A549 (cell line): ENCODE data around the gene MORN1. TPM values are rescaled to one million over a fixed set of nuclear protein-coding genes. Genes with fewer than 3 reads are reported as not detected.
A peak's percentile ranks its signal among the peaks of the same experiment; 100 is the strongest.

Experiments
- ATAC-seq, 2 experiments: fragments of 200-7000 bp in 1 of 2; fragments of >200 bp in 1 of 2; cut with Nextera tagmentation in 1 of 2; cut with Tn5 transposase in 1 of 2; 3 replicates each; pipeline versions ENCODE4 v1.8.0 to v1.9.1; 2018 to 2020; ENCODE audit warnings: mild to moderate bottlenecking in 1 of 2, moderate library complexity in 1 of 2
- CTCF ChIA-PET: fragments of 300-600 bp; sonication (Branson Sonifier 250); formaldehyde crosslinking; extraction: SDS; loops from one replicate; lab custom pipeline; 2021; ENCODE audit warnings: antibody characterized with exemption, inconsistent platforms; lab: Yijun Ruan, JAX
- POLR2A ChIA-PET: fragments of 350-600 bp; formaldehyde crosslinking; extraction: SDS; loops from one replicate; lab custom pipeline; 2021; ENCODE audit warnings: antibody characterized with exemption, inconsistent platforms; lab: Yijun Ruan, JAX
- DNase-seq, 2 experiments: peaks; one replicate each; pipeline versions ENCODE4 v3.0.0 to v3.0.0-alpha.2; 2011 to 2016; ENCODE audit warnings: low read depth in 1 of 2, low spot score in 1 of 2
- FAIRE-seq: peaks from 2 replicates; lab custom pipeline; 2011; peaks lifted over from hg19 to GRCh38; lab: Jason Lieb, UNC
- H3K27ac ChIP-seq, 2 experiments: fragments of >200 bp; sonication (Bioruptor Twin); formaldehyde crosslinking; 3 replicates each; pipeline ENCODE4 v1.5.1; 2016 to 2017
- H3K4me1 ChIP-seq: fragments of >200 bp; sonication (Bioruptor Twin); formaldehyde crosslinking; 3 replicates; pipeline ENCODE4 v1.6.1; 2016
- H3K4me2 ChIP-seq: fragments of >200 bp; sonication (Bioruptor Twin); formaldehyde crosslinking; 3 replicates; pipeline ENCODE4 v1.6.1; 2016
- H3K4me3 ChIP-seq: fragments of >200 bp; sonication (Bioruptor Twin); formaldehyde crosslinking; 3 replicates; pipeline ENCODE4 v1.5.1; 2016
- H3K9me3 ChIP-seq: fragments of >200 bp; sonication (Bioruptor Twin); formaldehyde crosslinking; 3 replicates; pipeline ENCODE4 v1.6.1; 2016
- CEBPB ChIP-seq, 2 experiments: fragments of >200 bp in 1 of 2; sonication (Bioruptor Twin) in 1 of 2; formaldehyde crosslinking in 1 of 2; IDR thresholded peaks; 2 replicates each; pipeline ENCODE4 v1.6.1; 2012 to 2016
- CHD2 ChIP-seq: fragments of 150-350 bp; IDR thresholded peaks from 2 replicates; pipeline ENCODE4 v1.6.1; 2014; ENCODE audit warnings: low read length; ENCODE audit not compliant: partially characterized antibody
- CHD4 ChIP-seq: fragments of 200-600 bp; sonication (generic); IDR thresholded peaks from 2 replicates; pipeline ENCODE4 v1.6.1; 2016; ENCODE audit warnings: antibody characterized with exemption, mild to moderate bottlenecking, borderline replicate concordance
- FOSL2 ChIP-seq, 2 experiments: fragments of 450-650 bp in 1 of 2; fragments of >200 bp in 1 of 2; sonication (Bioruptor Twin) in 1 of 2; formaldehyde crosslinking; IDR thresholded peaks; 2 replicates each; pipeline versions ENCODE4 v1.5.0 to v1.6.1; 2016 to 2020; ENCODE audit warnings: mild to moderate bottlenecking in 1 of 2, moderate library complexity in 1 of 2
- HDAC2 ChIP-seq: fragments of 200-600 bp; sonication (generic); IDR thresholded peaks from 2 replicates; pipeline ENCODE4 v1.6.1; 2016
- HEYL ChIP-seq: fragments of 250-450 bp; sonication (Bioruptor Pico); IDR thresholded peaks from 2 replicates; pipeline ENCODE4 v1.8.0; 2021; ENCODE audit warnings: mild to moderate bottlenecking, moderate library complexity
- HOXA7 ChIP-seq: fragments of 250-450 bp; sonication (Bioruptor Pico); IDR thresholded peaks from 2 replicates; pipeline ENCODE4 v1.5.0; 2020; ENCODE audit warnings: mild to moderate bottlenecking, moderate library complexity
- HOXB5 ChIP-seq: fragments of 250-450 bp; sonication (Bioruptor Pico); IDR thresholded peaks from 2 replicates; pipeline ENCODE4 v1.5.0; 2020; ENCODE audit warnings: mild to moderate bottlenecking, moderate library complexity
- KDM1A ChIP-seq: fragments of 200-600 bp; sonication (generic); IDR thresholded peaks from 2 replicates; pipeline ENCODE4 v1.6.1; 2016; ENCODE audit warnings: low read depth, mild to moderate bottlenecking
- NPAS2 ChIP-seq: fragments of 250-450 bp; sonication (Bioruptor Pico); IDR thresholded peaks from 2 replicates; pipeline ENCODE4 v1.8.0; 2022; ENCODE audit warnings: mild to moderate bottlenecking, moderate library complexity, borderline replicate concordance
- PHF8 ChIP-seq: fragments of 200-600 bp; sonication (generic); IDR thresholded peaks from 2 replicates; pipeline ENCODE4 v1.6.1; 2016; ENCODE audit warnings: low read depth, mild to moderate bottlenecking, antibody characterized with exemption, moderate library complexity, borderline replicate concordance
- POLR2AphosphoS2 ChIP-seq: conservative IDR thresholded peaks from 2 replicates; pipeline ENCODE4 v1.6.1; 2012; ENCODE audit warnings: low read length, improper control_type of control experiment, inconsistent platforms
- RAD21 ChIP-seq, 2 experiments: fragments of >200 bp in 1 of 2; sonication (Bioruptor Twin) in 1 of 2; formaldehyde crosslinking in 1 of 2; IDR thresholded peaks in 1 of 2; conservative IDR thresholded peaks in 1 of 2; 2 replicates in 1 of 2; 3 replicates in 1 of 2; pipeline ENCODE4 v1.6.1; 2012 to 2018; ENCODE audit warnings: inconsistent platforms in 1 of 2
- RNF2 ChIP-seq: fragments of 200-600 bp; sonication (generic); IDR thresholded peaks from 2 replicates; pipeline ENCODE4 v1.6.1; 2016; ENCODE audit warnings: low read depth, mild to moderate bottlenecking, antibody characterized with exemption, moderate library complexity, borderline replicate concordance
- TP53 ChIP-seq: fragments of 250-450 bp; sonication (Bioruptor Pico); IDR thresholded peaks from 2 replicates; pipeline ENCODE4 v1.5.0; 2021; ENCODE audit warnings: mild to moderate bottlenecking, moderate library complexity
- ZC3H11A ChIP-seq: fragments of 450-650 bp; IDR thresholded peaks from 2 replicates; pipeline ENCODE4 v1.6.1; 2014; ENCODE audit warnings: antibody characterized with exemption, mild to moderate bottlenecking
- ZNF302 ChIP-seq: fragments of 250-450 bp; sonication (Bioruptor Pico); IDR thresholded peaks from 2 replicates; pipeline ENCODE4 v1.9.0; 2021; ENCODE audit warnings: inconsistent platforms, mild to moderate bottlenecking, moderate library complexity
- ZSCAN20 ChIP-seq: fragments of 250-450 bp; sonication (Bioruptor Pico); IDR thresholded peaks from 2 replicates; pipeline ENCODE4 v1.8.0; 2022; ENCODE audit warnings: mild to moderate bottlenecking, moderate library complexity
- WGBS: methylation state at CpG from one replicate; pipeline ENCODE4 v1.1.6; 2017; ENCODE audit errors: missing lambda C conversion rate; 5-methylcytosine and 5-hydroxymethylcytosine counted together
- polyA plus RNA-seq, 4 experiments: library from polyadenylated mRNA; depleted of rRNA in 3 of 4; stranded (reverse); fragments of >200 nt; fragmentation: RNase III in 1 of 4; extraction: RNeasy Plus Mini Kit Qiagen cat#74134 plus additional on column Dnase treatment in 1 of 4; gene quantifications; 2 replicates in 3 of 4; 3 replicates in 1 of 4; pipeline ENCODE4 v1.2.3, GENCODE V29; 2011 to 2017
- TF ChIP-seq, protein P1 (sequence below): fragments of 150-350 bp; IDR thresholded peaks from 2 replicates; pipeline ENCODE4 v1.6.1; 2014; ENCODE audit warnings: low read depth, mild to moderate bottlenecking, low read length
- TF ChIP-seq, protein P2 (sequence below): fragments of 250-450 bp; sonication (Bioruptor Pico); IDR thresholded peaks from 2 replicates; pipeline ENCODE4 v1.5.0; 2021; ENCODE audit warnings: mild to moderate bottlenecking, moderate library complexity, borderline replicate concordance
- TF ChIP-seq, protein P3 (sequence below): fragments of 250-450 bp; sonication (Bioruptor Pico); IDR thresholded peaks from 2 replicates; pipeline ENCODE4 v1.5.0; 2020; ENCODE audit warnings: low read depth, mild to moderate bottlenecking, moderate library complexity
- TF ChIP-seq, protein P4 (sequence below): fragments of 200-600 bp; sonication (generic); IDR thresholded peaks from 2 replicates; pipeline ENCODE4 v1.6.1; 2016; ENCODE audit warnings: antibody characterized with exemption, mild to moderate bottlenecking, moderate library complexity
- TF ChIP-seq, protein P5 (sequence below): fragments of 450-650 bp; IDR thresholded peaks from 2 replicates; pipeline ENCODE4 v1.6.1; 2014; ENCODE audit warnings: antibody characterized with exemption

MORN1 gene
- polyA plus RNA-seq, 2 of the 4 experiments (the other 2 are of a cell fraction), result 6.9 to 8.9 TPM

DNA sequence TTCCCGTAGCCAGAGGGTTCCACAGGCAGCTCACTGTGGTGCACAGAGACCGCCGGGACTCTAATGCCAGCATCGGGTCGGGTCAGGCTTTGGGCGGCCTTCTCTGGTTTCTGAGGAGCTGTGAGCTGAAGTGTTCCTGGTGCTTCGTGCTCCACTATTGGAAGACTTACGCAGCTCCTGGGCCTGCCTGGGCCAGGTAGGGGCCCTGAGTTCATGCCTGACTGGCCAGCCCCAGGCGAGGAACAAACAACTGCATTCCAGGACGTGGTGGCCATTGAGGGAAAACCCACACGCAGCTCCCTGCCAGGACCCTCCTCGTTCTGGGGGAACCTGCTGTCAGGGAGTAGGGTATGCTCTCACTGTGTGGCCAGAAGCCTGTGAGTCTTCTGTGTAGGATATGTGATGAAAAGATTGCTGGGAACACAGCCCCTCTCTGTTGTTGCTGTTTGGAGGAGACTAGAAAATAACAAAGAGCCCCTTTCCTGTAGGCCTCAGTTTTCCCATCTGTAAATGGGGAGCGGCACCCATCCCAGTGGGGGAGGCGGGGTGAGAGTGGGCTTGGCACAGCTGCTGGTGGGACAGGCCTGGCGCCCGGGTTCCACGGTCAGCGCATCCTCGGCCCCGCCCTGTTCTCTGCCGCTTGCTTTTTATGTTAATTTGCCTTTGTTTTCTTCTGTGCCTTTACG is 8.7 kb upstream of the MORN1 start:
- no peaks in the 10 kb centered on the region for H3K4me1 ChIP-seq
- WGBS, result 87% methylated on average over 16 of the region's 22 CpGs
- no peak for FAIRE-seq
- no peak overlapping the region for H3K27ac ChIP-seq
- ChIA-PET CTCF (no interaction called here), POLR2A (no interaction called here)
- no peak overlapping the region for H3K4me3 ChIP-seq
- TF ChIP-seq ZSCAN20 (no peak), CEBPB (IDR thresholded peaks at IDR 0.05) (no peak), HDAC2 (no peak), ZNF302 (CRISPR knock-in tag) (no peak), KDM1A (0 out of 2 replicates have a peak, but pooled peaks have one; percentile 57)
- no peak for DNase-seq
- H3K9me3 ChIP-seq, result no peaks in the 10 kb centered on the region
- no peak for ATAC-seq
- no peak overlapping the region for H3K4me2 ChIP-seq

DNA sequence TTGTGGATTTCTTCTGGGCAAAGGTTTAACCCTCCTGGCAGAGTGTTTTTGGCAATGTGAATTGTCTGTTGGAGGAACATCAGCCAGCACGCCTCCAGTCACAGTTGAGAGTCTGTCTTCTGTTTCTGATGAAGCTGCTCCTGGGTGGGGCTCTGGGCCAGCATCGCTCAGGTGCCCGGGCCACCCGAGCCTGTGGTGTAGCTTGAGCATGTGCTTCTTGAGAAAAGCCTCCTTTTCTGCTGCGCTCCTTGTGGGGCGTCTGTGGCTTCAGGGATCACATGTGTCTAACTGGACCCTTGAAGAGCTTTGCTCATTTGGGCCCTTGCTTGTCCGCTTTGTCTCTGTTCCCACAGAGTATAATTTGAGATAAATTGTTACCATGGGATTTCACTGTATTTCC is 7.5 kb upstream of the MORN1 start:
- ChIA-PET CTCF (no interaction called here), POLR2A (no interaction called here)
- H3K4me2 ChIP-seq, result no peak overlapping the region
- FAIRE-seq (no peak), DNase-seq (no peak), ATAC-seq (no peak)
- H3K9me3 ChIP-seq, result no peaks in the 10 kb centered on the region
- H3K4me1 ChIP-seq, result peaks cover 3% of the 10 kb centered on the region; the same call in 1 of the 3 replicates
- 96% methylated on average over 6 of the region's 7 CpGs for WGBS
- no peak overlapping the region for H3K27ac ChIP-seq
- no peak overlapping the region for H3K4me3 ChIP-seq
- TF ChIP-seq, protein P1, sequence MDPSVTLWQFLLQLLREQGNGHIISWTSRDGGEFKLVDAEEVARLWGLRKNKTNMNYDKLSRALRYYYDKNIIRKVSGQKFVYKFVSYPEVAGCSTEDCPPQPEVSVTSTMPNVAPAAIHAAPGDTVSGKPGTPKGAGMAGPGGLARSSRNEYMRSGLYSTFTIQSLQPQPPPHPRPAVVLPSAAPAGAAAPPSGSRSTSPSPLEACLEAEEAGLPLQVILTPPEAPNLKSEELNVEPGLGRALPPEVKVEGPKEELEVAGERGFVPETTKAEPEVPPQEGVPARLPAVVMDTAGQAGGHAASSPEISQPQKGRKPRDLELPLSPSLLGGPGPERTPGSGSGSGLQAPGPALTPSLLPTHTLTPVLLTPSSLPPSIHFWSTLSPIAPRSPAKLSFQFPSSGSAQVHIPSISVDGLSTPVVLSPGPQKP, result no peak
- TF ChIP-seq NPAS2, result no peak
- no peak for TF ChIP-seq HOXB5 (CRISPR knock-in tag)
- TF ChIP-seq CHD4, result no peak
- TF ChIP-seq FOSL2 (IDR thresholded peaks at IDR 0.05), result no peak
- TF ChIP-seq FOSL2 (CRISPR knock-in tag; IDR thresholded peaks at IDR 0.05), result no peak
- no peak for TF ChIP-seq ZC3H11A
- TF ChIP-seq HOXA7 (CRISPR knock-in tag), result no peak
- TF ChIP-seq, protein P2, sequence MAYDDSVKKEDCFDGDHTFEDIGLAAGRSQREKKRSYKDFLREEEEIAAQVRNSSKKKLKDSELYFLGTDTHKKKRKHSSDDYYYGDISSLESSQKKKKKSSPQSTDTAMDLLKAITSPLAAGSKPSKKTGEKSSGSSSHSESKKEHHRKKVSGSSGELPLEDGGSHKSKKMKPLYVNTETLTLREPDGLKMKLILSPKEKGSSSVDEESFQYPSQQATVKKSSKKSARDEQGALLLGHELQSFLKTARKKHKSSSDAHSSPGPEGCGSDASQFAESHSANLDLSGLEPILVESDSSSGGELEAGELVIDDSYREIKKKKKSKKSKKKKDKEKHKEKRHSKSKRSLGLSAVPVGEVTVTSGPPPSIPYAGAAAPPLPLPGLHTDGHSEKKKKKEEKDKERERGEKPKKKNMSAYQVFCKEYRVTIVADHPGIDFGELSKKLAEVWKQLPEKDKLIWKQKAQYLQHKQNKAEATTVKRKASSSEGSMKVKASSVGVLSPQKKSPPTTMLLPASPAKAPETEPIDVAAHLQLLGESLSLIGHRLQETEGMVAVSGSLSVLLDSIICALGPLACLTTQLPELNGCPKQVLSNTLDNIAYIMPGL (CRISPR knock-in tag), result no peak
- TF ChIP-seq RNF2, result no peak
- no peak for TF ChIP-seq CHD2

DNA sequence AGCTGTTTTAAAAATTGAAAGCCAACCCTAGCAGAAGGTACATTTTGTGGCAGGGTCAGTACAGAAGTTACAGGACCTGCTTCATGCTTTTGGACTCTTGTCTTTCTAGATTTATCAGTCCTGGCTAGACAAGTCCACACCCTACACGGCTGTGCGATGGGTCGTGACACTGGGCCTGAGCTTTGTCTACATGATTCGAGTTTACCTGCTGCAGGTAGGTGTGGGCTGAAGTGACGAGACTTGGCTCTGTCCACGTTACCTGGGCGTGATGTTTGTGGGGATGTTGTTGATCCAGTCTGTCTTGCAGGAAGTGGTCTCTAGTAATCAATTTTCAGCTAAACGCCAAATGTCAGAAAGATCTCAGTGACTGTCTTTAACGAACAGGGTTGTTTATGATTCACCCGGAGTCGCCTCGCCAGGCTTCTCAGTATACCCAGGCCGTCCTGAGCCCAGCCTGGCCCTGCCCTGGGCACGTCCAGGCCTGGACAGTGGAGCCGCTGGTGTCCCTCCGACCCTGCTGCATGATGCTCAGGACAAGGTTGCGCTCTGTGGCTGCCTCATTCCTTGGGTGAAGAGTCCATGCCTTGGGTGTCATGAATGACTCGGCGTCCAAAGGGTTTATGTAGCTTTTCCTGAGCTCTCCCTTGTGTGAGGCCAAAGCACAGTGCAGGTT is 5.8 kb upstream of the MORN1 start:
- ChIA-PET CTCF (interaction anchor here (1.0 to 2.3 kb wide), 3 partner anchors 10 to 150 kb away, joined by 3 to 8 read pairs (median 6); no protein-coding TSS in a partner anchor), POLR2A (no interaction called here)
- no peak for FAIRE-seq
- Histone ChIP-seq H3K27ac (no peak overlapping the region), H3K4me3 (no peak overlapping the region), H3K4me2 (no peak overlapping the region), H3K4me1 (peaks cover 17% of the 10 kb centered on the region), H3K9me3 (no peaks in the 10 kb centered on the region)
- 95% methylated on average over 19 of the region's 19 CpGs for WGBS
- DNase-seq, result no peak
- no peak for ATAC-seq
- no peak for TF ChIP-seq HEYL (CRISPR knock-in tag)
- TF ChIP-seq, protein P3, sequence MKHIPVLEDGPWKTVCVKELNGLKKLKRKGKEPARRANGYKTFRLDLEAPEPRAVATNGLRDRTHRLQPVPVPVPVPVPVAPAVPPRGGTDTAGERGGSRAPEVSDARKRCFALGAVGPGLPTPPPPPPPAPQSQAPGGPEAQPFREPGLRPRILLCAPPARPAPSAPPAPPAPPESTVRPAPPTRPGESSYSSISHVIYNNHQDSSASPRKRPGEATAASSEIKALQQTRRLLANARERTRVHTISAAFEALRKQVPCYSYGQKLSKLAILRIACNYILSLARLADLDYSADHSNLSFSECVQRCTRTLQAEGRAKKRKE (CRISPR knock-in tag), result no peak
- TF ChIP-seq, protein P4, sequence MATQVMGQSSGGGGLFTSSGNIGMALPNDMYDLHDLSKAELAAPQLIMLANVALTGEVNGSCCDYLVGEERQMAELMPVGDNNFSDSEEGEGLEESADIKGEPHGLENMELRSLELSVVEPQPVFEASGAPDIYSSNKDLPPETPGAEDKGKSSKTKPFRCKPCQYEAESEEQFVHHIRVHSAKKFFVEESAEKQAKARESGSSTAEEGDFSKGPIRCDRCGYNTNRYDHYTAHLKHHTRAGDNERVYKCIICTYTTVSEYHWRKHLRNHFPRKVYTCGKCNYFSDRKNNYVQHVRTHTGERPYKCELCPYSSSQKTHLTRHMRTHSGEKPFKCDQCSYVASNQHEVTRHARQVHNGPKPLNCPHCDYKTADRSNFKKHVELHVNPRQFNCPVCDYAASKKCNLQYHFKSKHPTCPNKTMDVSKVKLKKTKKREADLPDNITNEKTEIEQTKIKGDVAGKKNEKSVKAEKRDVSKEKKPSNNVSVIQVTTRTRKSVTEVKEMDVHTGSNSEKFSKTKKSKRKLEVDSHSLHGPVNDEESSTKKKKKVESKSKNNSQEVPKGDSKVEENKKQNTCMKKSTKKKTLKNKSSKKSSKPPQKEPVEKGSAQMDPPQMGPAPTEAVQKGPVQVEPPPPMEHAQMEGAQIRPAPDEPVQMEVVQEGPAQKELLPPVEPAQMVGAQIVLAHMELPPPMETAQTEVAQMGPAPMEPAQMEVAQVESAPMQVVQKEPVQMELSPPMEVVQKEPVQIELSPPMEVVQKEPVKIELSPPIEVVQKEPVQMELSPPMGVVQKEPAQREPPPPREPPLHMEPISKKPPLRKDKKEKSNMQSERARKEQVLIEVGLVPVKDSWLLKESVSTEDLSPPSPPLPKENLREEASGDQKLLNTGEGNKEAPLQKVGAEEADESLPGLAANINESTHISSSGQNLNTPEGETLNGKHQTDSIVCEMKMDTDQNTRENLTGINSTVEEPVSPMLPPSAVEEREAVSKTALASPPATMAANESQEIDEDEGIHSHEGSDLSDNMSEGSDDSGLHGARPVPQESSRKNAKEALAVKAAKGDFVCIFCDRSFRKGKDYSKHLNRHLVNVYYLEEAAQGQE, result no peak
- TF ChIP-seq ZSCAN20, result no peak
- no peak for TF ChIP-seq TP53 (CRISPR knock-in tag)
- TF ChIP-seq, protein P5, sequence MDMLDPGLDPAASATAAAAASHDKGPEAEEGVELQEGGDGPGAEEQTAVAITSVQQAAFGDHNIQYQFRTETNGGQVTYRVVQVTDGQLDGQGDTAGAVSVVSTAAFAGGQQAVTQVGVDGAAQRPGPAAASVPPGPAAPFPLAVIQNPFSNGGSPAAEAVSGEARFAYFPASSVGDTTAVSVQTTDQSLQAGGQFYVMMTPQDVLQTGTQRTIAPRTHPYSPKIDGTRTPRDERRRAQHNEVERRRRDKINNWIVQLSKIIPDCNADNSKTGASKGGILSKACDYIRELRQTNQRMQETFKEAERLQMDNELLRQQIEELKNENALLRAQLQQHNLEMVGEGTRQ, result no peak
- no peak for TF ChIP-seq RAD21 (conservative IDR thresholded peaks at IDR 0.05 in 1 of 2, IDR thresholded peaks at IDR 0.05 in 1 of 2)
- TF ChIP-seq ZNF302 (CRISPR knock-in tag), result no peak
- TF ChIP-seq PHF8, result no peak
- no peak for TF ChIP-seq POLR2AphosphoS2
